ENCODE results near the gene YIF1A.

DNA sequence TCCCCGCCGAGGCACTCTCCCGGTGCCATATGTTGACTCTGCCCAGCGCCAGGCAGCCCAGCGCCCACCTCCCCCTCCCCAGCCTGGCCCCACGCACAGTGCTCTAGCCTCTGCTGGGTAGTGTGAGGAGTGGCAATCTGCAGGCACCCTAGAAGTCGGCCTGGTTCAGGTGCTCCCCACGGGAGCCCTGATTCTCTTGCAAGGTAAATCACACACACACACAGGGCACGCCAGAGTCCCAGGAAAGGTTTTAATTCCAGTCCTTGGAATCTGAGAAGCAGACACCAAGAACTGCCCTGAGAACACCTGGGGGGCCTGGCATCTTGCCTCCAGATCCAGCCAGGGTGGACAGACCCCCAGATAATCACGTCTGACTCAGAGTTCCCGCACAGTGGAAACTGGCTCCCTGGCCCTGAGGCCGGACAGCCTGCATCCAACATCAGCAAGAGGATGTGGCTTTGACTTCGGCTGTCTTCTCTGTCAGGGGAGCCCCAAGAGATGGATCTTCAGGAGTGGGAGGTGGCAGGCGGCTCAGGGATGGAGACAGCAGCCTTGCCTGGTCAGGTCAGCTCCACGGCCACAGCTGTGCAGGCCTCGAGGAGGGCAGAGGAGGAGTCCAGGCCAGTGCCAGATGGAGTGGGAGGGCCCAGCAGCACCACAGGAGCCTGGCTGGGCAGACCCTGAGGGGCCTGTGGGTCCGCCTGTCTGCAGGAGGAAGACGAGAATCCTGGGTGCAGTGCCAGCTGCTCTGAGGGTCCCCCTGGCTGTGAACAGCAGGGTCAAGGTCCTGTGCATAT is 48.4 kb upstream of the YIF1A start:
- no peak for TF ChIP-seq POLR2A (IDR thresholded peaks at IDR 0.05; ENCODE audit: low read depth, low read length)
- TF ChIP-seq POLR2AphosphoS5 (IDR thresholded peaks at IDR 0.05; ENCODE audit: low read depth, low read length): no peak

Data from GM12892 (cell line).